ENCODE measurements around the gene CCDC187. TPM values are rescaled to one million over a fixed set of nuclear protein-coding genes. Genes with fewer than 3 reads are reported as not detected.

Gene CCDC187
- total RNA-seq, 1 experiment from 2014 or later = 2.7 TPM

DNA sequence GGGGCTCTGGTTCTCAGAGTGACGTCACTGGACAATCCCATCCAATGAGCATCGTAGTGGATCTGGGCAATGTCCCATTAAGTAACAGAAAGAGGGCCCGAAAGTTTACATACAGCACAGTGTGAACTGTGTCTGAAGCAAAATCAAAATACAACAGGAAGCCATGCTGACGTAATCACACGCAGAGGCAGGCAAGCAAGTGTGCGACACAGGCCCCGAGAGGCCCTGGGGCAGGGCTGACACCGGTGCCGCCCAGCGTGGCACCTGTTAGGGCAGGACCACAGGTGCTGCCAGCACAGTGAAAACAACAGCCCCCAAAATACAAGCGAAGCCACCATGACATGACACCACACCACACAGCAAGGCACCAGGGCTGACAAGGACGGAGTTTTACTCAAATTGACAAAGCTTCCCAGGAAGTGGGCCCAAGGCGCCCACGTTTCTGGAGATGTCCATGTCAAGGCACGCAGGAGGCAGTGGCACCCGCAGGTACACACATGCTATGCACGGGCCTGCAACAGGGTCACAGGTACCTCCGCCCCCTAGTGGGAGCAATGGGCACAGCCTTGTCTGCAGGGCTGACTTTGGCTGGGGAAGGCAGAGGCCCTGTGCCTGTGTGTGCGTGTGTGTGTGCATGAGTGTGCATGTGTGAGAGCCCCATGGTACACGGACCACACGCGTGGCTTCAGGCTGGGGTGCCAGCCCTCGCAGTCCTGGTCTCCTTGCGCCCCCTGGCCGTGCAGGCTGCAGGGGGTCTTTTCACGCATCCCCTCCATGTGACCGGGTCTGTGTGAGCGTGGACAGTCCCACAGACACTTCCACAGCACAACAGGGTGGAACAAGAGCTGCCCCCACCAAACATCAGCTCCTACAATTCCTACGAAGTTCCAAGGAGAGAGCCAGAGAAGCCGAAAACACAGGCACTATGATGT is 77.9 kb downstream of the CCDC187 start:
- no peaks in the 10 kb centered on the region for H3K27me3 ChIP-seq (ENCODE audit: insufficient read depth, low read depth)
- peaks cover 40% of the 10 kb centered on the region for H4K20me1 ChIP-seq (ENCODE audit: insufficient read depth)
- H2AFZ ChIP-seq = no peak overlapping the region
- H3K79me2 ChIP-seq (ENCODE audit: low read depth) = peaks cover 44% of the 10 kb centered on the region
- H3K9me3 ChIP-seq (ENCODE audit: insufficient read depth, low read depth) = no peaks in the 10 kb centered on the region
- 0 out of 2 replicates have a peak, but pooled peaks cover 3% of the 10 kb centered on the region for H3K36me3 ChIP-seq (ENCODE audit: low read depth)
- intact Hi-C loops (cut with micrococcal nuclease; ENCODE audit: unreplicated experiment) = loop anchor here (5.0 kb wide), 1 partner anchor 56 kb away; no protein-coding TSS in a partner anchor
- ChIA-PET CTCF (interaction anchor here (0.5 kb wide), 1 partner anchor 194 kb away, joined by 5 read pairs; no protein-coding TSS in a partner anchor), POLR2A (ENCODE audit: unreplicated experiment) (no interaction called here)
- no peak overlapping the region for H3K4me3 ChIP-seq
- no peaks in the 10 kb centered on the region for H3K9me2 ChIP-seq (ENCODE audit: insufficient read depth)
- peaks cover 30% of the 10 kb centered on the region for H3K4me1 ChIP-seq (replicated peaks; ENCODE audit: insufficient read depth)
- no TSS peak for BruUV-seq (replicated peaks)
- no peak overlapping the region for H3K27ac ChIP-seq
- no peak overlapping the region for H3K4me2 ChIP-seq
- peaks cover 30% of the 10 kb centered on the region for H3F3A ChIP-seq (ENCODE audit: insufficient read depth, low read depth)
- DNase-seq = peak in 1 of 2 experiments; percentile 61
- TF ChIP-seq, protein P1, sequence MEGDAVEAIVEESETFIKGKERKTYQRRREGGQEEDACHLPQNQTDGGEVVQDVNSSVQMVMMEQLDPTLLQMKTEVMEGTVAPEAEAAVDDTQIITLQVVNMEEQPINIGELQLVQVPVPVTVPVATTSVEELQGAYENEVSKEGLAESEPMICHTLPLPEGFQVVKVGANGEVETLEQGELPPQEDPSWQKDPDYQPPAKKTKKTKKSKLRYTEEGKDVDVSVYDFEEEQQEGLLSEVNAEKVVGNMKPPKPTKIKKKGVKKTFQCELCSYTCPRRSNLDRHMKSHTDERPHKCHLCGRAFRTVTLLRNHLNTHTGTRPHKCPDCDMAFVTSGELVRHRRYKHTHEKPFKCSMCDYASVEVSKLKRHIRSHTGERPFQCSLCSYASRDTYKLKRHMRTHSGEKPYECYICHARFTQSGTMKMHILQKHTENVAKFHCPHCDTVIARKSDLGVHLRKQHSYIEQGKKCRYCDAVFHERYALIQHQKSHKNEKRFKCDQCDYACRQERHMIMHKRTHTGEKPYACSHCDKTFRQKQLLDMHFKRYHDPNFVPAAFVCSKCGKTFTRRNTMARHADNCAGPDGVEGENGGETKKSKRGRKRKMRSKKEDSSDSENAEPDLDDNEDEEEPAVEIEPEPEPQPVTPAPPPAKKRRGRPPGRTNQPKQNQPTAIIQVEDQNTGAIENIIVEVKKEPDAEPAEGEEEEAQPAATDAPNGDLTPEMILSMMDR (conservative IDR thresholded peaks at IDR 0.05) = peak; percentile 88
- TF ChIP-seq EZH2 (IDR thresholded peaks at IDR 0.05; ENCODE audit: low read depth) = no peak

DNA sequence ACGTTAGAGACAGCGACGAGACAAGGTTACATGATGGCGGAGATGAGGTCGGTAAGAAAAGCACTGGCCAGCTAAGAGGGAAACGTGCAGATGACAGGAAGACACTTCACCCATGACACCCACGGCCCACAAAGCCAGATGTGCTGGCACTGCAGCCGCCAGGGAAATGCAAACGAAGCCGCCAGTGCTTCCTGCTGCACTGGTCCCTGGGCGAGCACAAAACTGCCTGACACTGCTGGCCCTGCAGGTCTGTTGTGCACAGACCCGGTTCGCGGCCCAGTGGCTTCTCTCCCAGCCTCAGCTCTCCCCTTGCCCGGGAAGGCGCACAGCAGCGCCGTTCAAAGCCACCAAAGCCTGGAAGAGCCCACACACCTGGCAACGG is 78.5 kb downstream of the CCDC187 start:
- no peak overlapping the region for H3K4me2 ChIP-seq
- POLR2A ChIA-PET (ENCODE audit: unreplicated experiment) = no interaction called here
- peaks cover 45% of the 10 kb centered on the region for H4K20me1 ChIP-seq (ENCODE audit: insufficient read depth)
- no peaks in the 10 kb centered on the region for H3K9me3 ChIP-seq (ENCODE audit: insufficient read depth, low read depth)
- CTCF ChIA-PET = no interaction called here
- BruUV-seq (replicated peaks) = no TSS peak
- 0 out of 2 replicates have a peak, but pooled peaks cover 3% of the 10 kb centered on the region for H3K36me3 ChIP-seq (ENCODE audit: low read depth)
- H3K79me2 ChIP-seq (ENCODE audit: low read depth) = peaks cover 40% of the 10 kb centered on the region
- no peak overlapping the region for H3K27ac ChIP-seq
- H3F3A ChIP-seq (ENCODE audit: insufficient read depth, low read depth) = peaks cover 37% of the 10 kb centered on the region
- H3K27me3 ChIP-seq (ENCODE audit: insufficient read depth, low read depth) = no peaks in the 10 kb centered on the region
- H3K4me3 ChIP-seq = no peak overlapping the region
- intact Hi-C loops (cut with micrococcal nuclease; ENCODE audit: unreplicated experiment) = loop anchor here (5.0 kb wide), 1 partner anchor 57 kb away; no protein-coding TSS in a partner anchor
- peaks cover 36% of the 10 kb centered on the region for H3K4me1 ChIP-seq (replicated peaks; ENCODE audit: insufficient read depth)
- H2AFZ ChIP-seq = no peak overlapping the region
- no peak for DNase-seq
- no peaks in the 10 kb centered on the region for H3K9me2 ChIP-seq (ENCODE audit: insufficient read depth)
- no peak for TF ChIP-seq EZH2 (IDR thresholded peaks at IDR 0.05; ENCODE audit: low read depth)
- TF ChIP-seq, protein P1 (conservative IDR thresholded peaks at IDR 0.05) = no peak

DNA sequence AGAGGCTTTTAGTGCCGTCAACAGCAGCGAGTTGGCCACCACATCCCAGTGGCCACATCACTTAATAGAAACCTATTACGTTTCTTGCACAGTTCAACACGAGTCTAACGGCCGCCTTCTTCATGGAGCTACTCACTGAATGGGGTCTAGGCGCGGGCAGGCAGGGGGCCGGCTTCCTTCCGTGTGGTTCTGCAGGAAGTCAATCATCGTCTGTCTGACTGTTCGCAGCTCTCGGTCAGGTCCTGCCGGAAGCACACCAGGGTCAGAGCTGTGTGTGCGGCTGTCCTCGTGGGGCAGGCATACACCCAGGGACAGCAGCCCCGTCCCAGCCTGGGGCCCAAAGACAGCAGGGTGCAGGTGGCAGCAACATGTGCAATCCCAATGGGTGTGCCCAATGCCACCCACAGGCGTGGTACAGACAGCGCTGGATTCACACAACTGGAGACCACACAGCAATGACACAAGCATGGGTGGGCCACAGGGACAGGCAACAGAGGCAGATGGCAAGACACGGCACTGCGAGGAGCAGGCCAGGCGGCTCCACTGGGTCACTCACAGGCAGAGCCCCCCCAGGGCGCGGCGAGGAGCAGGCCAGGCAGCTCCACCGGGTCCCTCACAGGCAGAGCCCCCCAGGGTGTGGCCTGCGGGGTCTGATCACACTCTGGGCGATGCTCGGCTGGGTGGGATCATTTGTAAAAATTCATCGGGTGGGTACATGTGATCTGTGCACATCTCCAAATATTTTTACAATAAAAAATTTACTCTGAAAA is 79.8 kb downstream of the CCDC187 start:
- H3K27me3 ChIP-seq (ENCODE audit: insufficient read depth, low read depth) = no peaks in the 10 kb centered on the region
- no peaks in the 10 kb centered on the region for H3K9me2 ChIP-seq (ENCODE audit: insufficient read depth)
- H3K4me3 ChIP-seq = no peak overlapping the region
- ChIA-PET CTCF (no interaction called here), POLR2A (ENCODE audit: unreplicated experiment) (interaction anchor here (0.7 kb wide), 1 partner anchor 58 kb away, joined by 3 read pairs; no protein-coding TSS in a partner anchor)
- peaks cover 55% of the 10 kb centered on the region for H4K20me1 ChIP-seq (ENCODE audit: insufficient read depth)
- peaks cover 32% of the 10 kb centered on the region for H3K4me1 ChIP-seq (replicated peaks; ENCODE audit: insufficient read depth)
- 0 out of 2 replicates have a peak, but pooled peaks cover 3% of the 10 kb centered on the region for H3K36me3 ChIP-seq (ENCODE audit: low read depth)
- intact Hi-C loops (cut with micrococcal nuclease; ENCODE audit: unreplicated experiment) = no loop called here
- H3K4me2 ChIP-seq = no peak overlapping the region
- H2AFZ ChIP-seq = no peak overlapping the region
- no peak for DNase-seq
- H3K79me2 ChIP-seq (ENCODE audit: low read depth) = peaks cover 33% of the 10 kb centered on the region
- BruUV-seq (replicated peaks) = no TSS peak
- TF ChIP-seq EZH2 (IDR thresholded peaks at IDR 0.05; ENCODE audit: low read depth) = no peak
- TF ChIP-seq, protein P1 (conservative IDR thresholded peaks at IDR 0.05) = no peak
- H3F3A ChIP-seq (ENCODE audit: insufficient read depth, low read depth) = peaks cover 31% of the 10 kb centered on the region
- no peak overlapping the region for H3K27ac ChIP-seq
- no peaks in the 10 kb centered on the region for H3K9me3 ChIP-seq (ENCODE audit: insufficient read depth, low read depth)
